Measurements from ENCODE around the gene CAMK2D. TPM values are rescaled to one million over a fixed set of nuclear protein-coding genes. Genes with fewer than 3 reads are reported as not detected.
A peak's percentile ranks its signal among the peaks of the same experiment; 100 is the strongest.
"Not testable (repeated sequence)": the region's sequence is repeated elsewhere in the genome, so short reads cannot be mapped to it uniquely, and the experiment has no call there.

CAMK2D gene
- total RNA-seq, 6 experiments from 2014 or later, result 83.7 to 102 (median 94.1) TPM

- H3K36me3 Mint-ChIP-seq (ENCODE audit: low read depth), result peaks cover 4% of the 10 kb centered on the region; the same call in 1 of the 2 replicates
- peak overlapping the region; percentile 3; the same call in 1 of the 2 replicates for H3K4me3 Mint-ChIP-seq
- peak; percentile 31 for DNase-seq
- TF ChIP-seq, protein P1, sequence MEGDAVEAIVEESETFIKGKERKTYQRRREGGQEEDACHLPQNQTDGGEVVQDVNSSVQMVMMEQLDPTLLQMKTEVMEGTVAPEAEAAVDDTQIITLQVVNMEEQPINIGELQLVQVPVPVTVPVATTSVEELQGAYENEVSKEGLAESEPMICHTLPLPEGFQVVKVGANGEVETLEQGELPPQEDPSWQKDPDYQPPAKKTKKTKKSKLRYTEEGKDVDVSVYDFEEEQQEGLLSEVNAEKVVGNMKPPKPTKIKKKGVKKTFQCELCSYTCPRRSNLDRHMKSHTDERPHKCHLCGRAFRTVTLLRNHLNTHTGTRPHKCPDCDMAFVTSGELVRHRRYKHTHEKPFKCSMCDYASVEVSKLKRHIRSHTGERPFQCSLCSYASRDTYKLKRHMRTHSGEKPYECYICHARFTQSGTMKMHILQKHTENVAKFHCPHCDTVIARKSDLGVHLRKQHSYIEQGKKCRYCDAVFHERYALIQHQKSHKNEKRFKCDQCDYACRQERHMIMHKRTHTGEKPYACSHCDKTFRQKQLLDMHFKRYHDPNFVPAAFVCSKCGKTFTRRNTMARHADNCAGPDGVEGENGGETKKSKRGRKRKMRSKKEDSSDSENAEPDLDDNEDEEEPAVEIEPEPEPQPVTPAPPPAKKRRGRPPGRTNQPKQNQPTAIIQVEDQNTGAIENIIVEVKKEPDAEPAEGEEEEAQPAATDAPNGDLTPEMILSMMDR (IDR thresholded peaks at IDR 0.05), result no peak
- peaks cover 43% of the 10 kb centered on the region for H3K4me1 Mint-ChIP-seq (ENCODE audit: low read depth)
- peak overlapping the region; percentile 38 for H3K27ac Mint-ChIP-seq
- H3K9me3 Mint-ChIP-seq, result no peaks in the 10 kb centered on the region
- no peaks in the 10 kb centered on the region for H3K27me3 Mint-ChIP-seq (ENCODE audit: insufficient read depth)
These were observed 54.5 kb downstream of the CAMK2D start for GRCh38 chr4:113707048-113707447.

GRCh38 chr4:113705097-113705496, 56.4 kb downstream of the CAMK2D start:
- H3K27ac Mint-ChIP-seq; H3K9me3 Mint-ChIP-seq; H3K36me3 Mint-ChIP-seq (ENCODE audit: low read depth); H3K27me3 Mint-ChIP-seq (ENCODE audit: insufficient read depth); DNase-seq; H3K4me3 Mint-ChIP-seq: not testable (repeated sequence)
- peaks cover 62% of the 10 kb centered on the region for H3K4me1 Mint-ChIP-seq (ENCODE audit: low read depth)

DNA sequence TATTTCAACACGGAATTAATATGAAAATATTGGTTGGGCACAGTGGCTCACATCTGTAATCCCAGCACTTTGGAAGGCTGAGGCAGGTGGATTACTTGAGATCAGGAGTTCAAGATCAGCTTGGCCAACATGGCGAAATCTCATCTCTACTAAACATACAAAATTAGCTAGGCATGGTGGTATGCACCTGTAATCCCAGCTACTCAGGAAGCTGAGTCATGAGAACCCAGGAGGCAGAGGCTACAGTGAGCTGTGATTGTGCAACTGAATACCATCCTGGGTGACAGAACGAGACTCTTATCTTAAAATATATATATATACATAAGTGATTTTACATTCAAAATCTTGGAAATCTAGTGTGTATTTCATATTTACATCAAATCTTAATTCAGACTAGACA, 58.9 kb downstream of the CAMK2D start:
- H3K27me3 Mint-ChIP-seq (ENCODE audit: insufficient read depth); H3K4me3 Mint-ChIP-seq; H3K27ac Mint-ChIP-seq; H3K9me3 Mint-ChIP-seq: not testable (repeated sequence)
- peak; percentile 37 for DNase-seq
- Mint-ChIP-seq H3K36me3 (ENCODE audit: low read depth) (peaks cover 16% of the 10 kb centered on the region), H3K4me1 (ENCODE audit: low read depth) (peaks cover 67% of the 10 kb centered on the region)

DNA sequence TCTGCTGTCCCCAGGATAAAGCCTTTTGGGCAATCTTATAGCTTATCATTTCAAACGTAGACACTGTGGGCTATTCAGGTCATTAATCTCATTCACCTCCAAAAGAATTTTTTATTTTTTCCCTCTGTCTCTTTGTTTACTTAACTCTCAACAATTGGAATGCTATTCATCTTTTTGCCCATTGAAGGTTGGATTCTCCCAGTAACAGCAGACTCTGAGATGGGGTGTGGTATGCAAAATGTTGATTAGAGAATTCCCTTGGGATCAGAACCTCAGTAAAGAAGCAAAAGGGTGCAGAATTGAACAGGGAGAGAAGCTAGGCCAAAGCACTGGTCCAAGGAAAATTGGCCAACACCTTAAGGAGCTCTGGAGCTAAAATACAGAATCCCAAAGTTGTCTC, 60.4 kb downstream of the CAMK2D start:
- Mint-ChIP-seq H3K4me3 (0 out of 2 replicates have a peak overlapping the region, but pooled peaks have one; percentile 7), H3K9me3 (no peaks in the 10 kb centered on the region), H3K27me3 (ENCODE audit: insufficient read depth) (no peaks in the 10 kb centered on the region), H3K27ac (peak overlapping the region; percentile 31), H3K36me3 (ENCODE audit: low read depth) (peaks cover 16% of the 10 kb centered on the region), H3K4me1 (ENCODE audit: low read depth) (peaks cover 53% of the 10 kb centered on the region)
- no peak for DNase-seq
- TF ChIP-seq, protein P1 (IDR thresholded peaks at IDR 0.05), result no peak

- Mint-ChIP-seq H3K27me3 (ENCODE audit: insufficient read depth) (no peaks in the 10 kb centered on the region), H3K9me3 (no peaks in the 10 kb centered on the region), H3K4me1 (ENCODE audit: low read depth) (peaks cover 48% of the 10 kb centered on the region), H3K27ac (peak overlapping the region; percentile 22; the same call in 1 of the 2 replicates), H3K4me3 (peak overlapping the region; percentile 72), H3K36me3 (ENCODE audit: low read depth) (peaks cover 16% of the 10 kb centered on the region)
- DNase-seq, result no peak
- TF ChIP-seq, protein P1 (IDR thresholded peaks at IDR 0.05), result no peak
These were observed 60.9 kb downstream of the CAMK2D start for GRCh38 chr4:113700602-113701150.

- peaks cover 16% of the 10 kb centered on the region for H3K36me3 Mint-ChIP-seq (ENCODE audit: low read depth)
- no peak for DNase-seq
- no peaks in the 10 kb centered on the region for H3K9me3 Mint-ChIP-seq
- peaks cover 45% of the 10 kb centered on the region for H3K4me1 Mint-ChIP-seq (ENCODE audit: low read depth)
- H3K27me3 Mint-ChIP-seq (ENCODE audit: insufficient read depth), result no peaks in the 10 kb centered on the region
- peak overlapping the region; percentile 72 for H3K4me3 Mint-ChIP-seq
- TF ChIP-seq, protein P1 (IDR thresholded peaks at IDR 0.05), result no peak
- H3K27ac Mint-ChIP-seq, result peak overlapping the region; percentile 65
These were observed 61.8 kb downstream of the CAMK2D start for GRCh38 chr4:113699772-113700171.
